A549 (cell line): ENCODE measurements around the gene GRK2.

ENCODE experiments used
- CTCF ChIP-seq: fragments of >200 bp; sonication (Bioruptor Twin); formaldehyde crosslinking; IDR thresholded peaks from 3 replicates; pipeline ENCODE4 v1.5.1; 2016
- ZSCAN20 ChIP-seq: fragments of 250-450 bp; sonication (Bioruptor Pico); IDR thresholded peaks from 2 replicates; pipeline ENCODE4 v1.8.0; 2022; ENCODE audit warnings: mild to moderate bottlenecking, moderate library complexity

GRCh38 chr11:67309166-67309565, 42.9 kb downstream of the GRK2 start:
- TF ChIP-seq ZSCAN20 (CRISPR knock-in tag) (no peak), CTCF (no peak)
